NCI-H2029 treated with DMSO at 0.1 percent for 48 hours (cell line): ENCODE data around the gene GPR152.

Source experiments
- DNase-seq: peaks from one replicate; lab custom pipeline; 2025; lab: John Stamatoyannopoulos, UW

The GPR152 gene, protein sequence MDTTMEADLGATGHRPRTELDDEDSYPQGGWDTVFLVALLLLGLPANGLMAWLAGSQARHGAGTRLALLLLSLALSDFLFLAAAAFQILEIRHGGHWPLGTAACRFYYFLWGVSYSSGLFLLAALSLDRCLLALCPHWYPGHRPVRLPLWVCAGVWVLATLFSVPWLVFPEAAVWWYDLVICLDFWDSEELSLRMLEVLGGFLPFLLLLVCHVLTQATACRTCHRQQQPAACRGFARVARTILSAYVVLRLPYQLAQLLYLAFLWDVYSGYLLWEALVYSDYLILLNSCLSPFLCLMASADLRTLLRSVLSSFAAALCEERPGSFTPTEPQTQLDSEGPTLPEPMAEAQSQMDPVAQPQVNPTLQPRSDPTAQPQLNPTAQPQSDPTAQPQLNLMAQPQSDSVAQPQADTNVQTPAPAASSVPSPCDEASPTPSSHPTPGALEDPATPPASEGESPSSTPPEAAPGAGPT

DNA sequence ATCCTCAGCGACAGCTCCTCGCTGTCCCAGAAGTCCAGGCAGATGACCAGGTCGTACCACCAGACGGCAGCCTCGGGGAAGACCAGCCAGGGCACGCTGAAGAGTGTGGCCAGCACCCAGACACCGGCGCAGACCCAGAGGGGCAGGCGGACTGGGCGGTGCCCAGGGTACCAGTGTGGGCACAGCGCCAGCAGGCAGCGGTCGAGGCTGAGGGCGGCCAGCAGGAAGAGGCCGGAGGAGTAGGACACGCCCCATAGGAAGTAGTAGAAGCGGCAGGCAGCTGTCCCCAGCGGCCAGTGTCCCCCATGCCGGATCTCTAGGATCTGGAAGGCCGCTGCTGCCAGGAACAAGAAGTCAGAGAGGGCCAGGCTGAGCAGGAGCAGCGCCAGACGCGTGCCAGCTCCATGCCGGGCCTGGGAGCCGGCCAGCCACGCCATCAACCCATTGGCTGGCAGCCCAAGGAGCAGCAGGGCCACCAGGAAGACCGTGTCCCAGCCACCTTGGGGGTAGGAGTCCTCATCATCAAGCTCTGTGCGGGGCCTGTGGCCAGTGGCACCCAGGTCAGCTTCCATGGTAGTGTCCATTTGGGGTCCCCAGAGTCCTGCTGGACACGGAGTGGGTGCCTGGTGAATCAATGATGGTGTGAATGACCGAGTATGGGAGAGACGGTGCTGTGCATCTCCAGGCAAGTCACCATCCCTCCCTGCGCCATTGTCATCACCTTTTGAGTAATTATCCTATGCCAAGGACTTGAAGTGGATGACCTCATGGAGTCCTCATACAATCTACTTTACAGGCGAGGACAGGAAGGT lies at the start of gene GPR152:
Gene GPR152 (minus strand): TSS at position 589 of the 812 bp plus-strand sequence. CDS start 5 bp downstream, at position 584.
- peak; percentile 35 for DNase-seq

DNA sequence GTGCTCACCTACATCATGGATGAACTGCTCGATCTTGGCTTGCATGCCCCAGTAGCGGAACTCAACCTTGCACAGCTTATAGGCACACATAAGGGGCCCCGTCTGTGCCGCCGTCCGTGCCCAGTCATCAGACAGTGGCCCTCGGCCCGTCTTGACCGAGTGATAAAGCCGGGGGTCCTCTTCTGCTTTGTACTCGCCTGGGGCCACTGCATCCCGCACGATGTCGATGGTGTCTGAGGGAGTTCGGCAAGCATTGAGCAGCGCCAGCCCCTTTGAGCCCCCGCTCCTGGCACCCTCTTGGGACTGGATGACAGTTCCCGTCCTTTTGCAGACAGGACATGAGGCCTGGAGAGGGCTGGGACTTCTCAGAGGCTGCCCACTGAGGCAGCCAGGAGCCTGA lies 49.3 kb upstream of the GPR152 start:
- no peak for DNase-seq

DNA sequence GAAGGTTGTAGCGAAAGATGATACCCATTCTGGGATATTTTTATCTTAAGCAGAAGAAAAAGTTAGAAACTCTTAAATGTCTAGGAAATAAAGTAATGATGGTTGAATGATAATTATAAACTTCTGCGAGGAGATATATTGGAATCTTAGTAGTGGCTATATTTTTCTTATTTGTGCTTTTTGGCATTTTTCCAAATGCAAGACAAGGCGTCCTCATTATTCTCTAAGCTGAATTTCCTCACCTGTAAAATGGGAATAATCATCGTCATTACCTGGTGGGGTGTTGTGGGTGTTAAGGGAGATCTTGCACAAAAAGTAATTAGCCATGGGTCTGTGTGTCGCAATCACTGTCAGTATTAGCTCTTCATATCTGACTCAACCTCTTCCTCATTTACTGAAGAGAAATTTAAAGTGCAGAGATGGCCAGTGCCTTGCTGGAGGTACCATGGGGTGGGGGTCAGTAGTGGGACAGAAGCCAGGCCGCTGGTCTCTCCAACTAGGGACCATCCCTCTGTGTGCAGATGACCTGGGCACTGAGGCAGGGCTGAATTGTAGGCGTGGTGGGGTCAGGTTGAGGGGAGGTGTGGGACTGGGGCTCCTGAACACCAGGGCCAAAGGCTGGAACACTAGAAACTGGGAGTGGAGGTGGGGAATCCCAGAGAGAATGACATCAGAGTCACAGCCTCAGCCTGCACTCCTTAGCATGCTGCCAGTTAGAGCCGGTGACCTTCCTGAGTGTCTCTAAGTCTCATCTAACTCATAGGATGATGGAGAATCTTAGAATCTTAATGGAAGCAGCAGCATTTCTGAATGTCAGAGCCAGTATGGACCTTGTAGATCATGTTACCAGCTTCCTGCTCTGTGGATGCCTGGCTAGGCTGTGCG lies 48.5 kb upstream of the GPR152 start:
- no peak for DNase-seq

DNA sequence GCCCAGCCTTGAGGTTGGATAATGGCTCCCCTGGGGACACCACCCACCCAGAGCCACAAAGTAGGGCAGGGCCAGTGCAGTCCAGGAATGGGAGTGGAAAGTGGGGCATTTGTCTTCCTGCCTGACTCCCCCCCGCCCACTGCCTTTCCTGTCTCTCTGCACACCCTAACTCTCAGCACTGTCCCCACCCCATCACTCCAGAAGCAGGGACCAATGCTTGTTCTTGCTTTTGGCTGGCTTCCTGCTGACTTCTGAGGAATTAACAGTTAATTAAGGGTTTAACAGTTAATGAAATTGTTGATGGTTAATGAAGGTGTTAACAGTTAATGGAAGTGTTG lies 47.9 kb upstream of the GPR152 start:
- no peak for DNase-seq

DNA sequence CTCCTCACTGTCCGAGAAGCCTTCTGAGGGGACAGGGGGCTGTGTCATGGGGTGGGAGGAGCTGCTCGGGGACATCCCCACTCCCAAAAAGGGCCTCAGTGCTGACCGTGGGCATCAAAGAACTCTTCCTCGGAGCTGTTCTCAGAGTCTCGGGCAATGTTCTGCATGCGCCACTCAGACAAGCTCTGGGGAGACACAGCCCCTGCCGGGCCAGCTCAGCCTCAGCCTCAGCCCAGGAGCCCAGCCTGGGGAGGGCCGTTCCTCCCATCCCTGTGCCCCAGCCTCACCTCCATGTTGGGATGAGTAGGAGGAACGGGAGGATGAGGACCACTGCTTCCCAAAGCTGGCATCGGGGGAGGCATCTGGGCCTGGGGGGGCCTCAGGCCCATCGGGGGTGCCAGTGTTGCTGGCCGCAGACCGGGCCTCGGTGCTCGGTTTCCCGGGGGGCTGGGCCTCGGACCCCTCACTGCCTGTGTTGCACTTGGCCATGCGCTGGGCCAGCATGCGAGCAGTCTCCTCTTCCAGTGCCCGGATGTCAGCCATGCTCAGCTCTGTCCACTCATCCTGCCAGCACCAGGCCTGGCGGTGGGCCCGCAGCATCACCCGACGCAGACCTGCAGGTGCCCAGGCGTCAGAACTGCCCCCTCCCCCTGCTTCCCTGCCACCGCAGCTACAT lies 47.4 kb upstream of the GPR152 start:
- DNase-seq: no peak

DNA sequence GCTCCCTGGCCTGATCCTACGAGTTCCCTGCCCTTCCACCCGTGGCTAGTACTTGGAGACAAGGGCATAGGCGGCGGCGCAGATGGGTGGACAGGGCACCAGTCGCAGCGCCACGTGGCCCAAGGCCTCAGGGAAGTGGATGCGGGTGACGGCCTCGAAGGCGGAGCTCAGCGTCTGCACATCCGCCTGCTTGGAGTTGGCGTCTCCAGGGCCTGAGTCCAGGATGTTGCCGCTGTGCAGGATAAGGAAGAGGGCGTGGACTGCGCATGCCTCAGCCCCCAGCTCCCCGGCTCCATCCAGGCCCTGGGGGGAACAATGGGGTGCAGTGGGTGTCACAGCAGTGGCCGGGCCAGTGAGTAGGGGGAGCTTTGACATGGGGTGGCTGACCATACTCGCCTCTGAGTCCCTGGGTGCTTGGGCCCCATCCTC lies 46.0 kb upstream of the GPR152 start:
- no peak for DNase-seq

DNA sequence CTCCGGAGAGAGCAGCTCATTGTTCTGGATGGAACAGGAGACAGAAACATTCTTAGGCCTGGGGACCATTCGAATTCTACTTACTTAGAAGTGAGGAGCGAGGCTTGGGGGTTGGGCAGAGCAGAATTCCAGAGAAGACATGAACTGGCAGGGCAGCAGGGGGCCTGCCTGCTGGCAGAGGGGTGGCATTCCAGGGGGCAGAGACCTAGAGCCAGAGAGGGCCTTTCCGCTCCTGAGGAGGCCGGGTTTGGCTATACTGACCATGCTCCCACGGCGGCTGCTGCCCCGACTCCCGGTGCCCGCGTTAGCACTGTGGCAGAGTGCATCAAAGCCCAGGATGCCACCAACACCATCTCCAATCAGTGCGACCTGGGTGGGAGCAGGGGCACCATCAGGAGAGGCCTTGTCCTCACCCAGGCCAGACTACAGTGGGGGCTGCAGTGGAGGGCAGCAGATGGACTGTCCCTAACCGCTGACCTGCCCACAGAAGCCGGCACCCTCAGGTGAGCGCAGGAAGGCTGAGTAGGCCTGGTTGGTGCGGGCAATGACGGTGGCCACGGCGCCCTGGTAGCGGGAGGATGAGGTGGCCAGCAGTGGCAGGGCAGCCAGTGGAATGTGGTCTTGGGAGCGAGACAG lies 45.2 kb upstream of the GPR152 start:
- DNase-seq: no peak

DNA sequence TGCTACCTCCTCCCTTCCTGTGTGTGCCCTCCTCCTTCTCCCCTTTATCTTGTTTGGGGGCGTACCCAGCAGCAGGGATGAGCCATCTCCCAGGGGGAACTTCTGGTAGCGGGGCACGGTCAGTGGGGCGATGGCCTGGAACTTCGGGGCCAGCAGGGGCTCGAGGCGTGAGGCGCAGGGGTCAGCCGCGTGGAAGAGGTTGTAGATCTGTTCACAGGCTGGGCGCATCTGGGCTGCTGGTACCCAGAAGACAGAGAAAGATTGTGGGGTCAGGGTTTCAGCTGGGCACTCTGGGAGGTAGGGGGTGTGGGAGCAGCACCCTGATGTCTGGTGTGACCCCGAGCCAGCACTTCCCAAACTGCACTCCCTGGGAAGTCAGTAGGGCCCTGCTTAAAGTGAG lies 43.6 kb upstream of the GPR152 start:
- no peak for DNase-seq

DNA sequence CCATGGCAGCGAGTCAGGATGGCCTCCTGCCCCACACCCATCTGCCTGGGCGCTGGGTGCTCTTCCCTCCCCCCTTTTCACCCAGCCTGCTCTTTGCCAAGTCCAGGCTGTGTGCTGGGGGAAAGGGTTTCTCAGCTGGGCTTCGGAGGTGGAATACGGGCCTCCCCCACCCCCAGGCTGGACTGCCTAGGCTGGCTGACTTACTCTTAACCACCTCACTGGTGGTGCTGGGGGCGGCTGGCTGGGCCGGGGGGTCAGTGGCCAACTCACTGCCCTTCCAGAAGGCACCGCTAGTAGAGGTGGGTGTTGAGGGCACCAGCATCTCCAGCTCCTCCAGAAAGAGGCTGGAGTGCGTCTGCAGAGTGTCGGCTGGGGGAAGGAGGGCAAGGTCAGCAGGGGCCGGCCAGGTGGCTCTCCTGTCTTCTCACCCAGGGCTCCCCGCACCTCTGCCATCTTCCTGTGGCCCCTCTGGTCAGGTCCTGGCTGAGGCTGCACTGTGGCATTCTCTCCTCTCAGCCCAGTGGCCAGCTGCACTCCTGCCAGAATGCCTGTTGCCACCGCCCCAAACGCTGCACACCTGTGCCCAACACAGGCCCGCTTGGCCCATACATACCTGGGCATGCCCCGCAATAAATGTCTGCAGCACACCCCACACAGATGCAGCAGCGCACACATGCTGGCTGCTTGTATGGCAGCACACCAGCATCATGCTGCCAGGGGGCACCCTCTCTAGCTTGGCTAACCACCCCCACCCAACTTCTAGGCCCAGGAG lies 42.9 kb upstream of the GPR152 start:
- DNase-seq: no peak

DNA sequence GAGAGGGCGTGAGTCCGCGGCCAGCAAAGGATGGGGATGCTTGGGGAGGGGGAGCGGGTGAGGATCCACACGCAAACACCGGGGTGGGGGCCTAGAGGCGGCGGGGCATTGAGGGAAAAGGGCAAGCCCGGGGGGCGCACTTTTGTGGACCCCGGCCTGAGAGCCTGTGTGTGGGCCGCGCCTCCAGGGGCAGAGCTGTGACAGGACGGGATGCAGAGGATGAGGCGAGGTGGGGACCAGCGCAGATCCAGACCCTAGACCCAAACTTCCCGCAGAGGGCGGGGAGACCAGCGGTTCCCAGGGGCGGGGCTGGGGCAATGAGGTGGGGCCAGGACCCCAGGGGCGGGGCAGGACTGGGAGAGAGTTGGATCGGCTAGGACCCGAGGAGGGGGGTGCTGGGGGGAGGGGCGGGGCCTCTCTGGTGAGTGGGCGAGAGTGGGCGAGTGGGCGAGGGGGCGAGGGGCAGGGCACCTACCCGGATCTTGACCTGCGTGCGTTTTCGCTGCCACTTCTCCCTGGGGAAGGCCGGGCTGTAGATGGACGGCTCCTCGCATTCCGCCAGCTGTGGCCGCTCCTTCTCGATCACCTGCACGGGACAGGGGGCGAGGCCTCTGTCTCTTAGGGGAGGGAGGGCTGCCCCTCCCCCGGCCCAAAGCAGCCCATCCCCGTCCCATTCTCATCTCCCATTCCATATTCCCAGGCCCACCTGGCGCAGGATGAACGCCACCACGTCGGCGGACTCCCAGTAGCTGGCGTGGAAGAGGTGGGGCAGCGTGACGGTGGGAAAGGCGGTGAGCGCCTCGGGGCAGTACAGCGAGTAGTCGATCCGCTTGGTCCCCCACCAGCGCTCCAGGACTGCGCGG lies 42.1 kb upstream of the GPR152 start:
- no peak for DNase-seq

DNA sequence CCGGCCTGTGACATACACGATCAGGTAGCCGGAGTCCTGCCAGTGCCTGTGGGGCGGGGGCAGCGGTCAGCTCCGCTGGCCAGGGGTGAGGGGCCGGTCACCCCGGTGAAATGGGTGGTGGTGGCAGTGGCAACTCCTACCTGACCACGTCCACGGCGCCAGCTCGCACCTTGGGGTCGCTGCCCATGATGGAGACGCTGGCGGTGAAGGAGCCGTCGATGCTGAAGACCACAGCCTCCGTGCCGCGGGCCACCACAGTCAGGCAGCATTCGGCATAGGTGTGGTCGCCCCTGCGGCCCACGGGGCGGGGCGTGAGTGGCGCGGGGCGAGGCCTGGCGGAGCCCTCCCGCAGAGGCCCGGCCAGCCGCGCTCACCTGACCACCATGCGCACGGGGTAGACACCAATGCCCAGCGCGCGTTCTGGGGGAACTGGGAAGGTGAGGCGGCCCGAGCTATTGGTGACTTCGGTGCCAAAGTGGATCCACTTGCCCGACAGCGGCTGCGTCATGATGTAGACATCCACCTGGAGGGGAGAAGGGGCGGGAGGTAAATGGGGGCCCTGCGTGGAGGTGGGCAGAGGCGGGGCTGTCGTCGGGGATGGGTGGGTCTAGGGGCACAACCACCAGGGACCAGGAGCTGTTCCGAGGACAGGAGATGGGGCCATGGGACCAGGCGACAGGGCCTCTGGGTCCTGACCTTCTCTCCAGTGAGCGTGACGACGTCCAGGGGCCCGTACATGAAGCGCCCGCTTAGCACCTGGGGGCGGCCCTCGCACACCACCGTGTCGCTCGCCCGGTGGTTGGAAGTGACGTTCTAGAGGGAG lies 41.2 kb upstream of the GPR152 start:
- DNase-seq: no peak

DNA sequence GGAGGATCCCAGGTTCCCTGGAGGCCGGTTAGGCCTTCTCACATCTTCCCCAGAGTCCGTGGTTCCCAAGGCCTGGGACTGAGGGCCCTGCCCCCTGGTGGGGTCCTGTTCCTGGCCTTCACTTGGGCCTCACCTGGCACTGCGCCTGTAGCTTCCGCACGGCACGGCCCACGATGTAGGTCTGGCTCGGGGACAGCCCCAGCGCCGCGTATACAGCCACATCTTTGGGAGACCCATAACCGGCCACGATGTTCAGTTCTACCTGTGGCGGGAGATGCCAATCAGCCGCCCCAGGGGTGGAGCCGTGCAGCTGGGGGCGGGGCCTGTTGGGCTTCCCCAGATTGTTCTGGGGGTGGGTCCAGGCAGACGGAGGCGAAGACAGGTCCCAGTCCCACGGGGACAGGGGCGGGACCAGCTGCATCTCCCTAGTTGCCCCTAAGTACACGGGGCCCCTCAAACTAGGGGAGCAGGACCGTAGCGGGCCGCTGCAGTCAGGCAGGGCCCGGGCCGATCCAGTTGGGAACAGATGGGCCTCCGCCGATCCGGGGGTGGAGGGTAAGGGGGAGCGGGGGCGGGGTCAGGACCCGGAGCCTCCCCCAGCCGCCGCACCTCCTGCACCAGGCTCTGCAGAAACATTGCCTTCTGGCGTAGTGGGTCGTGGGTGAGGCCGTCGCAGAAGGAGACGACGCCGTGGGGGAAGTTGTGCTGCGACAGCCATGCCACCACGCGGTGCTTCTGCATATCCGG lies 40.4 kb upstream of the GPR152 start:
- no peak for DNase-seq

DNA sequence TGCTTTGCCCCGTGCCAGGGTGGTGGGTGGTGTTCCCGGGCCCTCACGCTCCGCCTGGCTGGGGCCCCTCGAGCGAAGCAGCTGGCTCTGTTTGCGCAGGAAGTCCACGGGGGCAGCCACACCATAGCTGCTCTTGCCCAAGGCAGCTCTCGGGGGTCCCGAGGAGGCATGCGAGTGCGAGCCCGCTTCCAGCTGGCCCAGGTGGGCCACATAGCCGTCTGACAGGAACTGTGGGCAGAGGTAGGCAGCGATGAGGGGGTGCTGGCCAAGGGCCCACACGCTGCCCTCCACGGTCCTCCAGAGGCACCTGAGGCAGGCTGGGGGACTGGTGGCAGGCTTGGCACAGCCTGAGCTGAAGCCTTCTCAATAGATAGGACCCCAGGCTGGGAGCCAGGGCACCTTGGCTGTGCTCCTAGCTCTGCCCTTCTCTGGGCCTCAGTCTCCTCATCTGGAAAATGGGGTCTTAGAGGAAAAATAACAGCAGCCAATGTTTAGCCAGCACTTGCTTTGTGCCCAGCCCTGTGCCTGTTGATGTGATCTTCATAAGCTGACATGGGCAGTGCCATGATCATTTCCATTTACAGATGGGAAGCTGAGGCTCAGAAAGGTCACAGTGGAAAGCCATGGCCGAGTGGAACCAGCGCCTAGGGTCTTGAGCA lies 39.7 kb upstream of the GPR152 start:
- no peak for DNase-seq

DNA sequence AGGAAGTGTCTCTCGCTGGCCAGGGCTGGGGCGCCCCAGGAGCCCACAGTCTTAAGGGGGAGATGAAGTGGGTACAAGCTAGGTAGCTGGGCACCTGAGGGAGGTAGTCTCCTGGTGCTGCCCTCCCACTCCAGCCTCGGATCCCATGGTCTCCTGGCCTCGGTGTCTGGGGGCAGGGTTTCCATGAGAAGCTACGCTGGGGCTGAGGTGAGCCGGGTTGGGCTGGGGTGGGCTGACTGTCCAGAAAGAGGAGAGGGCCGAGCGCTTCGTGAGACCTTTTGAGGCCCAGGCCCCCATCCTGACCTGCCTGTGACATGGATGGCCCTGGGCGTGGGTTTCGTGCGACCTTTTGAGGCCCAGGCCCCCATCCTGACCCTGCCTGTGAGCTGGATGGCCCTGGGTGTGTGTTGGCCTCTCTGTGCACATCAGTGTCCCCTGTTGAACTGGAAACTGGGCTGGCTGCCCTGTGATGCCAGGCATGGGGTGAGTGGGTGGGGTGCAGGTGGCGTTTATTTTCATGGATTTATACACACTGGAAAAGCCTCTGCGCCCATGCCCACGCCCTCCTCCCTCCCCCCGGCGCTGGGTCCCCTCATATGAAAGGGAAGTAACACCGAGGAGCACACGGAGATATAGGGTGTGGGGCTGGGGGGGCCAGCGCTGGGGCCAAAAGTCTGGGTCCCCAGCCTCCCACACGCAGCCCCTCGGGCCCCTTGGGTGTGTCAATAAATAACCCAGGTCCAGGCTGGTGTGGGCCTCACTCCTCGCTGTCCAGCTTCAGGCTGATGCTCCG lies 38.9 kb upstream of the GPR152 start:
- DNase-seq: no peak

DNA sequence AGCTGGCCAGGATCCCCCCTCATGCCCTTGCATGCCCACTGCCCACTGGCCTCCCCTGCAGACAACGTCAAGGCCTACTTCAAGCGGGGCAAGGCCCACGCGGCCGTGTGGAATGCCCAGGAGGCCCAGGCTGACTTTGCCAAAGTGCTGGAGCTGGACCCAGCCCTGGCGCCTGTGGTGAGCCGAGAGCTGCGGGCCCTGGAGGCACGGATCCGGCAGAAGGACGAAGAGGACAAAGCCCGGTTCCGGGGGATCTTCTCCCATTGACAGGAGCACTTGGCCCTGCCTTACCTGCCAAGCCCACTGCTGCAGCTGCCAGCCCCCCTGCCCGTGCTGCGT lies 38.2 kb upstream of the GPR152 start:
- DNase-seq: no peak

DNA sequence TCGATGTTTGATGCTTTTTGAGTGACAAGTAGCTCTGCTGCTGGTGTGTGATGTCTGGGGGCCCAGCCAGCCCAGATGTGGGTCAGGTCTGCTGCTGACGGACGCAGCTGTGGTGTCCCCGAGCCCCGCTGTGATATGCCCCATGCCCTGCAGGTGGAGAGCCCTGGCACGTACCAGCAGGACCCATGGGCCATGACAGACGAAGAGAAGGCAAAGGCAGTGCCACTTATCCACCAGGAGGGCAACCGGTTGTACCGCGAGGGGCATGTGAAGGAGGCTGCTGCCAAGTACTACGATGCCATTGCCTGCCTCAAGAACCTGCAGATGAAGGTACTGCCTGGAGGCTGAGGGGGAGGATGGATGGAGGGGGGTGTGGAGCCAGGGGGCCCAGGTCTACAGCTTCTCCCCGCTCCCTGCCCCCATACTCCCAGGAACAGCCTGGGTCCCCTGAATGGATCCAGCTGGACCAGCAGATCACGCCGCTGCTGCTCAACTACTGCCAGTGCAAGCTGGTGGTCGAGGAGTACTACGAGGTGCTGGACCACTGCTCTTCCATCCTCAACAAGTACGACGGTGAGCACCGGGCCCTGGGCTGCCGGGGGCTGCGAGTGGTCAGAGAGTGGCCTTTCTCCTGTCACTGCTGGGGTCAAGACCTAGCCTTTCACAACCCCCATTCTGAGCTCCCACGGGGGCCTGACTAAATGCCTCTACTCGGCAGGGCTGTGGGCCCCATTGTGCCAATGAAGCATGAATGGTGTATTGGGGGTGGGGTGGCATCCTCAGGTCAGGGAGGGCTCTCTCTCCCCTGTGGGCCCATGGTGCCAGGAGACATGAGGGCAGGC lies 37.6 kb upstream of the GPR152 start:
- DNase-seq: no peak
